ENCODE measurements around the gene RTN4RL1.

Gene RTN4RL1

DNA sequence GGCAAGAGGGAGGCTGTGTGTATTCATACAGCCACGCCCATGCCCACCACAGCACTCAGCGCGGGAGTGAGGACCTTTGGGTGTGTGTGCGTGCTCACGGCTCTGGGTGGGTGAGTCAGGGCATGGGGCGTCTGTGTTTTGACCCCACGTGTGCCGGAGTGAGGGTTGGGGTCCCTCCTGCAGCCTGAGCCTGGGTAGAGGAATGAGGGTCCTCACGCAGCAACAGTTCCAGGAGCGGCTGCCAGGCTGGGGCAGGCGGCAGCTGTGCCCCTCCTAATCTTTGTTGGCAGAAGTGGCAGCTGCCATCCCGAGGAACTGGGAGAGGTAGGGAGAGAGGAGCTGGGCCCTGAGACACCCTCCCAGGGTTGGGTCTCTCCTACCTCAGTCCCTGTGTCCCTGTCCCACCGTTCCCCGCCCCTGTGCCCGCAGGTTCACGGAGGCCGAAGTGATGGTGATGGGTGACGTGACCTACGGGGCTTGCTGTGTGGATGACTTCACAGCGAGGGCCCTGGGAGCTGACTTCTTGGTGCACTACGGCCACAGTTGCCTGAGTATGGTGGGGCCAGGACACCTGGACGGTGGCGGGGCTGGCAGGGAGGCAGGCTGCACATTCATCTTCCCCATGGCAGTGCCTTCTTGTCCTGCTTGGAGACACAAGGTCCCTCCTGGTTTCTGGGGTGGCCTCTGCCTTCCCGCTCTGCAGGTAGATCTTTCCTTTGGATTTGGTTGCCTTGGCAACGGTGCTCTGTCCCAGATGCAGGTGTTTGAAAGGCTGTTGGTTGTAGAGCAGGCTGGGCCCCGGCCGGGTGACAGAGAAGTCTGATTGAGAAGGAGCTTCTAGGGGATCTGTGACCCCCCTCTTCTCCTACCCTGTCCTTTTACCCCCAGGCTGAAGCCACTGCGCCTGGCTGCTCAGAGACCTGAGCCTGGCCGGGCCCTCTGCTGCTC lies 10.7 kb upstream of the RTN4RL1 start:
- TF ChIP-seq MYC (IDR thresholded peaks at IDR 0.05; ENCODE audit: low read depth, low read length): no peak
- TF ChIP-seq, protein P1, sequence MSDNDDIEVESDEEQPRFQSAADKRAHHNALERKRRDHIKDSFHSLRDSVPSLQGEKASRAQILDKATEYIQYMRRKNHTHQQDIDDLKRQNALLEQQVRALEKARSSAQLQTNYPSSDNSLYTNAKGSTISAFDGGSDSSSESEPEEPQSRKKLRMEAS (IDR thresholded peaks at IDR 0.05; ENCODE audit: low read depth, low read length): no peak
- DNase-seq (ENCODE audit: low read depth): no peak
- no peak overlapping the region for H3K4me3 ChIP-seq (ENCODE audit: low read depth, low read length)

DNA sequence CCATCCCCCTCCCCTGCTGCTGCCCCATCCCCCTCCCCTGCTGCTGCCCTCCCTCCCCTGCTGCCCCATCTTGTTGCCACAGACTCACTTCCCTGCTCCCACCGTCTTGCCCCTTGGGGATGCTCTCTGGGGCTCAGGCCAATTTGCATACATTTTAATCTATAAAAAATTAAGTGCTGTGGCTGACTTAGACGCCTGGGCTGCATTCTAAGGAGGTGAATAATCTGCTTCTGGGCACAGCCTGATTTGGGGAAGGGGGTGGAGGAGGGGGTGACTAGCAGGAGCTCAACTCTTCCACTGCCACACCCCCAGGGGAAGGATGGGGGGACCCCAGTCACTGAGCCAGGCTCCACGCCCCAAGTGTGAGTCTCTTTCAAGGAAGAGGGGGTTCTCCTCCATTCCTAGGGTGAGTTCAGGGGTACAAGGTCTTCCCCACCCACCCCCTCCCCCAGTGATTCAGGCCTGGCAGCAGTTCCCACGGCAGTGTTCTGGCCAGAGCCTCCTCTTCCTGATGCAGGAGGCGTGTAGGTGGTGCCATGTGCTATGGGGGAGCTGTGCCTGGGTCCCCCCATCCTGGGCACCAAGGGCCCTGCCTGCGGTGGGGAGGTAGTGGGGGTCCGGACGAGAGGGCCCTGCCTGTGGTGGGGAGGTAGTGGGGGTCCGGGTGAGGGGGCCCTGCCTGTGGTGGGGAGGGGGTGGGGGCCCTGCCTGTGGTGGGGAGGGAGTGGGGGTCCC lies 9.8 kb upstream of the RTN4RL1 start:
- no peak overlapping the region for H3K4me3 ChIP-seq (ENCODE audit: low read depth, low read length)
- TF ChIP-seq POLR2A (IDR thresholded peaks at IDR 0.05; ENCODE audit: extremely low read depth, insufficient read length): no peak
- TF ChIP-seq, protein P1 (IDR thresholded peaks at IDR 0.05; ENCODE audit: low read depth, low read length): no peak
- TF ChIP-seq, protein P2, sequence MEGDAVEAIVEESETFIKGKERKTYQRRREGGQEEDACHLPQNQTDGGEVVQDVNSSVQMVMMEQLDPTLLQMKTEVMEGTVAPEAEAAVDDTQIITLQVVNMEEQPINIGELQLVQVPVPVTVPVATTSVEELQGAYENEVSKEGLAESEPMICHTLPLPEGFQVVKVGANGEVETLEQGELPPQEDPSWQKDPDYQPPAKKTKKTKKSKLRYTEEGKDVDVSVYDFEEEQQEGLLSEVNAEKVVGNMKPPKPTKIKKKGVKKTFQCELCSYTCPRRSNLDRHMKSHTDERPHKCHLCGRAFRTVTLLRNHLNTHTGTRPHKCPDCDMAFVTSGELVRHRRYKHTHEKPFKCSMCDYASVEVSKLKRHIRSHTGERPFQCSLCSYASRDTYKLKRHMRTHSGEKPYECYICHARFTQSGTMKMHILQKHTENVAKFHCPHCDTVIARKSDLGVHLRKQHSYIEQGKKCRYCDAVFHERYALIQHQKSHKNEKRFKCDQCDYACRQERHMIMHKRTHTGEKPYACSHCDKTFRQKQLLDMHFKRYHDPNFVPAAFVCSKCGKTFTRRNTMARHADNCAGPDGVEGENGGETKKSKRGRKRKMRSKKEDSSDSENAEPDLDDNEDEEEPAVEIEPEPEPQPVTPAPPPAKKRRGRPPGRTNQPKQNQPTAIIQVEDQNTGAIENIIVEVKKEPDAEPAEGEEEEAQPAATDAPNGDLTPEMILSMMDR (IDR thresholded peaks at IDR 0.05; ENCODE audit: low read depth, low read length): no peak
- no peak for TF ChIP-seq MYC (IDR thresholded peaks at IDR 0.05; ENCODE audit: low read depth, low read length)
- DNase-seq (ENCODE audit: low read depth): no peak

GRCh38 chr17:2034157-2034556 lies 9.0 kb upstream of the RTN4RL1 start:
- peak; percentile 41 for DNase-seq (ENCODE audit: low read depth)
- H3K4me3 ChIP-seq (ENCODE audit: low read depth, low read length): no peak overlapping the region
- TF ChIP-seq MYC (IDR thresholded peaks at IDR 0.05; ENCODE audit: low read depth, low read length) (no peak), POLR2A (IDR thresholded peaks at IDR 0.05; ENCODE audit: extremely low read depth, insufficient read length) (no peak)
- TF ChIP-seq, protein P1 (IDR thresholded peaks at IDR 0.05; ENCODE audit: low read depth, low read length): no peak
- TF ChIP-seq, protein P2 (IDR thresholded peaks at IDR 0.05; ENCODE audit: low read depth, low read length): no peak

GRCh38 chr17:2033153-2033552 lies 8.0 kb upstream of the RTN4RL1 start:
- TF ChIP-seq MYC (IDR thresholded peaks at IDR 0.05; ENCODE audit: low read depth, low read length): no peak
- TF ChIP-seq, protein P1 (IDR thresholded peaks at IDR 0.05; ENCODE audit: low read depth, low read length): no peak
- TF ChIP-seq POLR2A (IDR thresholded peaks at IDR 0.05; ENCODE audit: extremely low read depth, insufficient read length): no peak
- TF ChIP-seq, protein P2 (IDR thresholded peaks at IDR 0.05; ENCODE audit: low read depth, low read length): no peak
- no peak overlapping the region for H3K4me3 ChIP-seq (ENCODE audit: low read depth, low read length)
- DNase-seq (ENCODE audit: low read depth): no peak

GRCh38 chr17:2030779-2031163 lies 5.6 kb upstream of the RTN4RL1 start:
- H3K4me3 ChIP-seq (ENCODE audit: low read depth, low read length): peak overlapping the region; percentile 79
- TF ChIP-seq MYC (IDR thresholded peaks at IDR 0.05; ENCODE audit: low read depth, low read length) (peak; percentile 48; the same call in 1 of the 2 replicates), POLR2A (IDR thresholded peaks at IDR 0.05; ENCODE audit: extremely low read depth, insufficient read length) (no peak)
- TF ChIP-seq, protein P2 (IDR thresholded peaks at IDR 0.05; ENCODE audit: low read depth, low read length): peak; percentile 49
- TF ChIP-seq, protein P1 (IDR thresholded peaks at IDR 0.05; ENCODE audit: low read depth, low read length): no peak
- peak; percentile 85 for DNase-seq (ENCODE audit: low read depth)
